Keratinocyte (primary cell): ENCODE measurements around the gene CYP19A1. TPM values are rescaled to one million over a fixed set of nuclear protein-coding genes. Genes with fewer than 3 reads are reported as not detected.
"Not testable (repeated sequence)": the region's sequence is repeated elsewhere in the genome, so short reads cannot be mapped to it uniquely, and the experiment has no call there.

ENCODE experiments used
- DNase-seq: peaks from one replicate; pipeline ENCODE4 v3.0.0-alpha.2; 2011; ENCODE audit warnings: low read depth, missing footprints, low spot score
- FAIRE-seq: peaks from 2 replicates; lab custom pipeline; 2011; peaks lifted over from hg19 to GRCh38; lab: Jason Lieb, UNC
- H2AFZ ChIP-seq: 2 replicates; pipeline ENCODE4 v1.6.0; 2012; ENCODE audit warnings: low read length, control low read depth, inconsistent platforms; ENCODE audit not compliant: control insufficient read depth
- H3K27ac ChIP-seq: 2 replicates; pipeline ENCODE4 v1.5.1; 2011; ENCODE audit warnings: low read length; ENCODE audit not compliant: control insufficient read depth, insufficient read depth
- H3K27me3 ChIP-seq: 3 replicates; pipeline ENCODE4 v1.6.0; 2011; ENCODE audit warnings: low read length; ENCODE audit not compliant: control insufficient read depth, insufficient read depth; ENCODE audit errors: extremely low read depth
- H3K36me3 ChIP-seq, 2 experiments: 2 replicates in 1 of 2; 3 replicates in 1 of 2; pipeline ENCODE4 v1.5.1; 2011; ENCODE audit warnings: low read length in 2 of 2, mild to moderate bottlenecking in 1 of 2; ENCODE audit not compliant: control insufficient read depth in 2 of 2, insufficient read depth in 2 of 2; ENCODE audit errors: extremely low read depth in 1 of 2
- H3K4me1 ChIP-seq: 3 replicates; pipeline ENCODE4 v1.5.1; 2011; ENCODE audit warnings: low read length; ENCODE audit not compliant: control insufficient read depth, insufficient read depth; ENCODE audit errors: extremely low read depth
- H3K4me2 ChIP-seq: 3 replicates; pipeline ENCODE4 v1.6.0; 2011; ENCODE audit warnings: low read depth, low read length; ENCODE audit not compliant: control insufficient read depth, insufficient read depth; ENCODE audit errors: extremely low read depth
- H3K4me3 ChIP-seq, 3 experiments: fragments of 200-600 bp in 1 of 3; sonication (generic) in 1 of 3; 2 replicates in 2 of 3; 3 replicates in 1 of 3; pipeline ENCODE4 v1.5.1; 2011 to 2016; ENCODE audit warnings: low read length in 3 of 3, mild to moderate bottlenecking in 3 of 3, control low read depth in 2 of 3, inconsistent platforms in 1 of 3, low read depth in 1 of 3, mixed read lengths in 1 of 3, mixed run types in 1 of 3, moderate library complexity in 1 of 3; ENCODE audit not compliant: control insufficient read depth in 2 of 3, insufficient read depth in 2 of 3; ENCODE audit errors: extremely low read depth in 1 of 3
- H3K79me2 ChIP-seq: 2 replicates; pipeline ENCODE4 v1.6.0; 2012; ENCODE audit warnings: low read length; ENCODE audit not compliant: control insufficient read depth, insufficient read depth
- H3K9ac ChIP-seq: 3 replicates; pipeline ENCODE4 v1.6.0; 2011; ENCODE audit warnings: low read length; ENCODE audit not compliant: control insufficient read depth, insufficient read depth; ENCODE audit errors: extremely low read depth
- H3K9me1 ChIP-seq: 3 replicates; pipeline ENCODE4 v1.6.0; 2011; ENCODE audit warnings: low read length; ENCODE audit not compliant: control insufficient read depth, insufficient read depth; ENCODE audit errors: extremely low read depth
- H3K9me3 ChIP-seq: 2 replicates; pipeline ENCODE4 v1.5.1; 2012; ENCODE audit warnings: low read depth, low read length; ENCODE audit not compliant: control insufficient read depth
- H4K20me1 ChIP-seq: 3 replicates; pipeline ENCODE4 v1.6.0; 2011; ENCODE audit warnings: low read length; ENCODE audit not compliant: control insufficient read depth, insufficient read depth; ENCODE audit errors: extremely low read depth
- CTCF ChIP-seq, 3 experiments: IDR thresholded peaks in 1 of 3; conservative IDR thresholded peaks in 1 of 3; optimal IDR thresholded peaks in 1 of 3; 2 replicates in 2 of 3; 3 replicates in 1 of 3; pipeline versions ENCODE3 to v1.5.1; 2011; ENCODE audit warnings: low read length in 3 of 3, mild to moderate bottlenecking in 3 of 3, moderate library complexity in 2 of 3, control low read depth in 1 of 3, inconsistent platforms in 1 of 3; ENCODE audit not compliant: insufficient read depth in 2 of 3; ENCODE audit errors: extremely low read depth in 1 of 3
- EZH2 ChIP-seq: IDR thresholded peaks from one replicate; pipeline ENCODE4 v1.6.1; 2012; ENCODE audit warnings: inconsistent platforms, mild to moderate bottlenecking, low read length, moderate library complexity
- dilution Hi-C: fragments of 300-500 bp; cut with MboI; formaldehyde crosslinking; loops from one replicate; pipeline ENCODE4 v1.7.0; 2020; ENCODE audit warnings: low sequenced_read_pairs; ENCODE audit not compliant: extremely low pct_ligation_motif_present
- polyA plus RNA-seq, 5 experiments: library from polyadenylated mRNA; depleted of rRNA in 3 of 5; stranded (reverse) in 3 of 5; stranded (forward) in 1 of 5; unstranded in 1 of 5; fragments of >200 nt; gene quantifications; 1 replicate in 1 of 5; 2 replicates in 3 of 5; 3 replicates in 1 of 5; pipeline versions ENCODE4 v1.2.1 to v1.2.3, GENCODE V29; 2011 to 2012; ENCODE audit warnings: missing spikeins in 2 of 5, low read depth in 1 of 5, low replicate concordance in 1 of 5

The CYP19A1 gene
- polyA plus RNA-seq, 1 donor (not counting 4 experiments of a cell fraction or from before 2014, with no cell fraction given): not detected

- Histone ChIP-seq H2AFZ (no peak overlapping the region), H3K9me3 (no peaks in the 10 kb centered on the region), H4K20me1 (no peaks in the 10 kb centered on the region), H3K4me1 (no peaks in the 10 kb centered on the region), H3K27ac (no peak overlapping the region), H3K4me2 (no peak overlapping the region), H3K79me2 (no peaks in the 10 kb centered on the region), H3K36me3 (no peaks in the 10 kb centered on the region), H3K27me3 (peaks cover 26% of the 10 kb centered on the region), H3K4me3 (no peak overlapping the region), H3K9ac (no peak overlapping the region), H3K9me1 (no peaks in the 10 kb centered on the region)
- FAIRE-seq: no peak
- DNase-seq: no peak
- TF ChIP-seq EZH2 (no peak), CTCF (optimal IDR thresholded peaks at IDR 0.05 in 1 of 3, IDR thresholded peaks at IDR 0.05 in 1 of 3, conservative IDR thresholded peaks at IDR 0.05 in 1 of 3; ENCODE audit: extremely low read depth in 1 of 3, insufficient read depth in 2 of 3, low read length in 3 of 3) (no peak)
- dilution Hi-C loops: no loop called here
These were observed 75.9 kb downstream of the CYP19A1 start for GRCh38 chr15:51262463-51262862.

- H3K4me2 ChIP-seq, H3K27ac ChIP-seq, H3K79me2 ChIP-seq, DNase-seq, H3K9ac ChIP-seq, H3K4me3 ChIP-seq, H3K4me1 ChIP-seq, H3K36me3 ChIP-seq, H3K9me1 ChIP-seq, dilution Hi-C loops, FAIRE-seq, H3K9me3 ChIP-seq, H4K20me1 ChIP-seq, H2AFZ ChIP-seq: not testable (repeated sequence)
- H3K27me3 ChIP-seq: peaks cover 13% of the 10 kb centered on the region
These were observed 77.3 kb downstream of the CYP19A1 start for GRCh38 chr15:51261113-51261512.

- no peaks in the 10 kb centered on the region for H4K20me1 ChIP-seq
- peaks cover 4% of the 10 kb centered on the region for H3K27me3 ChIP-seq
- H3K9me3 ChIP-seq: no peaks in the 10 kb centered on the region
- H3K4me2 ChIP-seq: no peak overlapping the region
- dilution Hi-C loops: no loop called here
- no peak overlapping the region for H3K27ac ChIP-seq
- no peak overlapping the region for H3K4me3 ChIP-seq
- no peak for FAIRE-seq
- H3K79me2 ChIP-seq: no peaks in the 10 kb centered on the region
- H3K9ac ChIP-seq: no peak overlapping the region
- H3K36me3 ChIP-seq: no peaks in the 10 kb centered on the region
- TF ChIP-seq EZH2: no peak
- TF ChIP-seq CTCF (optimal IDR thresholded peaks at IDR 0.05 in 1 of 3, IDR thresholded peaks at IDR 0.05 in 1 of 3, conservative IDR thresholded peaks at IDR 0.05 in 1 of 3; ENCODE audit: extremely low read depth in 1 of 3, insufficient read depth in 2 of 3, low read length in 3 of 3): no peak
- no peak for DNase-seq
- H3K4me1 ChIP-seq: no peaks in the 10 kb centered on the region
- no peak overlapping the region for H2AFZ ChIP-seq
- no peaks in the 10 kb centered on the region for H3K9me1 ChIP-seq
These were observed 78.2 kb downstream of the CYP19A1 start for GRCh38 chr15:51260202-51260601.
